Activated gamma-delta T cell treated with anti-CD3 and anti-CD28 coated beads, Interleukin-2, amount 50 U/mL, for 16 hours (primary cell): Measurements from ENCODE around the gene NRP2.

Experiments
- DNase-seq: peaks from one replicate; pipeline ENCODE4 v3.0.0-alpha.2; 2020; ENCODE audit warnings: low read depth

Gene NRP2

DNA sequence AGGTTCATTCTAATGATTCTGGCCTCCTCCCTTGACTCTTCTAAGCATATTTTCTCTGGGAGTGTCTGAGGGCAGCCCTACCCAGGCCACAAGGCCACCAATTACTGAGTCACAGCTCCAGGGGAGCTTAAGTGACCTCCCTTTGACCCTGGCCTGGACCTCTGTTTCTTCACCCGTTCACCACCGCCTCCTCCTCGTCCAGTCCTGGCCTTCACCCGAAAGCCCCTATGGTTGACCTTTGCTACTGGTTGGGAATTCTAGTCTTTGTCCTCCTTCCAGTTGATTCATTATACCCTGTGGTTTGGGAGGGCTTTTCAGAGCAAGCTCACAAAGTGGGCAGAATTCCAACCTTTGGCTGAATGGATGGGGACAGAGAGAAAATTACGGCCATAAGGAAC, 72.6 kb downstream of the NRP2 start:
- DNase-seq = no peak

DNA sequence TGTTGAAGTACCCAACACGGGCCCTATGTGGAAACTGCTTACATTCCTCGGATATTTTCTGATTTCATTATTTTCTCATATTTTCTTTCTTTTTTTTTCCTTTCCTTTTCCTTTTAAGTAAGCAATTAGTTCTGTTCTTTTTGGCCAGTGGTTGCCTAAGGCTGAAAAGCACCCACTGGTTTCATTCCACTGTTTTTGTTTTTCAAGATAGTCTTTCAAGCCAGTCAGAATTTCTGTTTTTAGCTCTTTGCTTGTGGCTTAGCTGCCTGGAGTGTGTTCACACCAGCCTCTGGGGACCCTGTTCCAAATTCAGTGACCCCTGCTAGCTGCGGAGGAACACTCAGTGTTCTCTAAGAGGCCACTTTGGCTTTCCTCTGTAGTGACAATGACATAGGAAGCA, 73.6 kb downstream of the NRP2 start:
- no peak for DNase-seq

DNA sequence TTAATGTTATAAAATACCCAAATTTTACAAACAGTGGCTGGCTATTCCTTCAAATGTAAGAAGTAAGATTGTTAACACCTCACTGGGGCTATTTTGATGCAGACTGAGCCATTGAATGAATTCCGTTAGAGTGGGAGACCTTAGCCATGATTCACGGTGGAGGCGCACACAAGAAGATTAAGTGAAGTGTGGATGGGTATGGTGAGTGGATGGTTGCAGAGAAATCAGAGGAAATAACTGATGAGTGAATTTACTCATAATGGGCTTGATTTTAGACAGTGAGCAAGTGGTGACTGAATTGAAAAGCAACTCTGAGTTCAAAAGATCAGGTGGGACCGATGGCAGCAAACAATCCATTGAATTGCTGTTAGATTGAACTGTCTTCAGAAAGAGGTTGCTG, 75.0 kb downstream of the NRP2 start:
- DNase-seq = no peak

DNA sequence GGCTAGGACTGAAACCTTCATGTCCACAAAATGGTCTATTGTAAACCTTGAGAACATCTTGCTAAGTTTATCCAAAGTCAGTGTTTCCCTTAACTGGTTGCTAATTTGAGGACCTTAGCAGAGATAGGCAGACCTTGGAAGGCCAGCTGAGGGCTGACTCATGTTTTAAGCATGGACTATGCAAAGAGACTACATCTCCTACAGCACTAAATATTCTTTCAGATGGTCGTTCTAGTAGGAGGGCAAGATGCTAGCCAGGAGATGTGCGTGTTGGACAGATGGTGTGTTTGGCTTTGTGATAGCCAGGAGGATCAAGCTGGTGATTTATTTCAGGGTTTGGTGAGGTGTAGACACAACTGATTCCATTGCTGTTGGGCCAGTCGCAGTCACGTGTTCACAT, 75.8 kb downstream of the NRP2 start:
- DNase-seq = no peak

DNA sequence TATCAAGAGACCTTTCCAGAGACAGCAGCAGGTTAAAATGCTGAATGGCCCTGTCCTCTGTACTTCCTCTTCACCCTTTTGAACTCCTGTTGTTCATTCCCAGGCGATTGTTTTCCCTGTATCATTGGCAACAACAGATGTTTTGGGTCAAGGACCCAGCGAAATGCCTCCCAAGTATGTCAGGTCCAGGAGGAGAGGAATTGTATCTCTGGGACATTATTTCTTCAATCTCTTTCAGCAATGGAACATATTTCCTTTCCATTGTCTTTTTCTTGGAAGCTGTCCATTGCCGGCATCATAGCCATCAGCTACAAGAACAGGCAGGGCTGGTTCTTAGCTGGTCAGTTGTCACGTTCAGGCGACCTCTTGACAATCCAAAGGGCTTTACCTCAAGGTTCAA, 76.2 kb downstream of the NRP2 start:
- DNase-seq = no peak

DNA sequence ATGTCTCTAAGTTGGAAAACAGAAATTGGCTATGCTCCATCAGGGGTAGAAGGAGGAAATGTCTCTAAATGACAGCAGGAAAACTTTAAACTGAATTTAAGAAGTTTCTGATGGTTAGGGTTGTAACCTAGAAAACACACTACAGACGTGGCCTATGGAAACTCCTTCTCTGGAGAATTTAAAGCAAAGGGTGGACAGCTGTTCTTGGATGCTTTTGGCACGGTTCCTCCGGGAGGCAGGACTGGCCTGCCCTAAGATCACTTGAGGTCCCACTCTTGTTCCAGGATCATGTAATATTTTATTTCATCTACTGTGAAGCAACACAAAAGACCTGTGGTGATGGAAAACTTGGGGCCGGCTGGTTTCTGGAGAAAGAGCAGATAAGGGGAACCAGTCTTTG, 77.0 kb downstream of the NRP2 start:
- DNase-seq = no peak

DNA sequence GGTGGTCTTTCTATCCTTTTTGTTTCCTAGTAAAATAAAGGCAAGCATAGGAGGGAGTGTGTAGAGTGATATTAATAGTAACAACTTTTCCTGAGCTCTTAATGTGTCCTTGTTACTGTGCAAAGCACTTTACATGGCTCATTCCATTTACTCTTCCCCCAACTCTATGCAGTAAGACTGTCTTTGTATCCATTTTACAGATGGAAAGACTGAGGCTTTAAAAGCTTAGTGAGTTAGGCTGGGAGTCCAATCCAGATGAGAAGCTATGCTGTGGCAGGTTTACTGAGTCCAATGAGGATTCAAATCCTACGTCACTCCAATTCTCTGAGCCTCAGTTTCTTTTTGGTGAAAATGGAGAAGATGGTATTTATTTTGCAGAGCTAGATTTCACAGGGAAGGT, 77.4 kb downstream of the NRP2 start:
- no peak for DNase-seq

DNA sequence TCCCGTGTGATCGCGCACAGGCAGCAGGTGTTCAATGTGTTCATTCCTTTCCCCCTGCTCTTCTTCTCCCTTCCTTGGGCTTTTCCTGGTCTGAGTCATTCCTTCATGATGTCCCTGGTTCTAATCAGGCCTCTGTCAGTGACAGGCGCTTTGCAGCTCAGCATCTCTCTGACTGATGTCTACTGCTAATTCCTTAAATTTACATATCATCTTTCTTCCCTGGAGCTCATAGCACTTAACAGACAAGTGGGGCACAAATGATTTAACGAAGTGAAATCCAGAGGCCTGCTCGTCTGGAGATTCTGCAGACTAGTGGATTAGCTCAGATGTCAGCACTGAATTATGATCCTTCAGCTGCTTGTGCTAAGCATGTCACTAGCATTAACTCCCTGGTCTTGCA, 77.9 kb downstream of the NRP2 start:
- DNase-seq = no peak

DNA sequence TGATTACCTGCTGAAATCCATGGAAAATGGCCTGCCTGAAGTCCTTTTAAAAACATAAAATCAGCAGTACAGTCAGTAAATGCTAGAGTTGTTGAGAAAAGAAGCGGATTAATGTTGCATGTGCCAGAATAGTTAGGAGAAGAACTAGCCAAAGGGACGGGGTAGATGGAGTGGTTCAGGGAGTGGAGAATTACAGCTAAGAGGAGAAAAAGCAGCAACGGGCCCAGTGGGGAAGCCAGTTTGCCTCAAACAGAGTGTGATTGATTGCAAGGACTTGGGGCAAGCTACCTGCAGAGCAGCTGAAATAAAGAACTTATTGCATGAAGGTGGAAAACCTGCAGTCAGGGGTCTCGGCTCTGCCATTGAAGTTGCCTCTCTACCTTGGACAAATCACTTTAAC, 79.1 kb downstream of the NRP2 start:
- no peak for DNase-seq

DNA sequence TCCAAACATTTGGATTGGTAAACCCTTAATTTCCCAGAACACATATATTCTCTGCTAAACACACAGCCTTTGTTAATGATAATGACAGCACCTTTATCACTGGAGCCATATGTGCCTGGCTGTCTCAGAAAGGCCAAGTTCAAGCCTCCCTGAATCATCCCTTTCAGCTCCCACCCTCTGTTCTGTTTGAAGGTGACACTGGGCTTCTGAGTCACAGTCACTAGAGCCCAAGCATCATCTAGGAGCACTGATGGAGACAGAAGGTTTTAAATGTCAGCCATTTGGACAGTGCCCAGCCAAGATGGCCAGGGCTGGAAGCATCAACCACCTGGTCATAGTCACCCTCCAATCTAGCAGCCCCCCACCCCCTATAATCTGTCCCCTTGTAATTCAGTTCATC, 80.6 kb downstream of the NRP2 start:
- DNase-seq = no peak

DNA sequence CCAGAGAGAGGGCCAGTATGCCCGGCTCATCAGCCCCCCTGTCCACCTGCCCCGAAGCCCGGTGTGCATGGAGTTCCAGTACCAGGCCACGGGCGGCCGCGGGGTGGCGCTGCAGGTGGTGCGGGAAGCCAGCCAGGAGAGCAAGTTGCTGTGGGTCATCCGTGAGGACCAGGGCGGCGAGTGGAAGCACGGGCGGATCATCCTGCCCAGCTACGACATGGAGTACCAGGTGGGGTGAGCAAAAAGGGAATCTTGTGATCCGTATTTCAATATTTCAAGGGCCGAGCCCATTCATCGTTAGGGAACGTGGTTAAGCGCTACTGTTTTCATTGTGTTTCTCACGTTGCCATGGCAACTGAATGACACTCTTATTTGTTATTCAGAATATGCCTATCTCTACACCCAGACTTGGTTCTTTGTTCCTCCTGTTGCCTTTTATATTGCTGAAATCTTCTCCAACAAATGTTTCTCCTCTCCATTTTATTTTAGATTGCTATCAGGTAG, 81.5 kb downstream of the NRP2 start:
- DNase-seq = no peak

DNA sequence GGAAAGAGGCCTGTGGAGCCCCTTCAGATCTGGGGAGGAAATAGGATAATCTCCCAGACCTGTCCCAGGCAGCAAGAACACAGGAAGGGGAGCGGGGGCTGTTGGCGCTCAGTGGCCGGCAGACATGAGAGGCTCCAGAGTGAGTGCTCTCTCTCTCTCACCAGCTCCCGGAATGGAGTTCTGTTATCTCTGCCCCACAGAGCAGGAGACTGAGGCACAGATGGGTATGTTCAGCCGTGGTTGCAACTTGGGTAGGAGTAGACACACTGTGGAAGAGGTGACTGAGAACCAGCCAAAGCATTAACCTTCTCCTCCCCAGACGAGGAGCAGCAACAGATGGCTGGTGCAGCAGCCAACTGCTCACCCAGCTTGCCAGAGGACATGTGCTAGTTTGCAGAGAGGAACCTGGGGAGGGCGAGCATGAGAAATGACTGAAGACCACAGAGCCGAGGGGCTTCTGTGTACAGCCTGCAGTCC, 82.0 kb downstream of the NRP2 start:
- DNase-seq = no peak

DNA sequence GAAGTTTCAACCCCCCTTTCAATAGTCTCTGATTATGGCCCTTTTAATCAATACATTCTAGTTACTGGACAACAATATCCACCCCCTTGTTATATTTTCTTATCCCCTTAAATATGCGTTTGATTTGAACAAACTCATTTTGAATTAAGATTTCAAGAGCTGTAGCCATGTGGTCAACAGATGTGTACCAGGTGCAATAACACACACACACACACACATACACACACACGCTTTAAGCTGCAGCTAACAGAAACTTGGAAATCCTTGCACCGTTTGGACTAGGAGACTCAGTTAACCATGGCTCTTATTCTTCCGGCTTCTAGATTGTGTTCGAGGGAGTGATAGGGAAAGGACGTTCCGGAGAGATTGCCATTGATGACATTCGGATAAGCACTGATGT, 82.8 kb downstream of the NRP2 start:
- DNase-seq = no peak

DNA sequence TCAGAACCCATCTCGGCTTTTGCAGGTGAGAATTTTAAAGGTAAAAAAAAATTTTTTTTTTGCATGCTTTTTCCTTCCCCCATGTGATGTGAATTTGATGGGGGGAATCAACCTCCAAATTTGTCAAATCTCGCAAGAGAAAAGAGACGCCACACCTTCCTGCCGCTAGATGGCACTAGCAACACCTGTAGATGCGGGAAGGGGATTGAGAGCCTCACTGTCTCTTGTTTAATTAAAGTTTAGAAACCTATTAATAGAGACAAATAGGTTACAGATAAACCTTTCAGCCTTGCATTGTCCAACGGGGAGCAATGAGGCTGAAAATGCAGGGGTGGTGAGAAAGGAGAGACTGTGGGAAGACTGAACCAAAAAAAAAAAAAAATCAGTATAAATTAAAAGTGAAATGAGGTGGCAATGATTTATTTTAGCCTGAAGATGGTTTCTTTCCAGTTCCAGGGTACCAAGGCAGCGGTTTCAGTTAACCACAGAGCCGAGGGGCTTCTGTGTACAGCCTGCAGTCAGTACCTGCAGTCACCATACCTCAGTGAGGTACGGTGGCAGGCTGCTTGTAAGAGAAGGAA, 84.6 kb downstream of the NRP2 start:
- peak; percentile 22 for DNase-seq

DNA sequence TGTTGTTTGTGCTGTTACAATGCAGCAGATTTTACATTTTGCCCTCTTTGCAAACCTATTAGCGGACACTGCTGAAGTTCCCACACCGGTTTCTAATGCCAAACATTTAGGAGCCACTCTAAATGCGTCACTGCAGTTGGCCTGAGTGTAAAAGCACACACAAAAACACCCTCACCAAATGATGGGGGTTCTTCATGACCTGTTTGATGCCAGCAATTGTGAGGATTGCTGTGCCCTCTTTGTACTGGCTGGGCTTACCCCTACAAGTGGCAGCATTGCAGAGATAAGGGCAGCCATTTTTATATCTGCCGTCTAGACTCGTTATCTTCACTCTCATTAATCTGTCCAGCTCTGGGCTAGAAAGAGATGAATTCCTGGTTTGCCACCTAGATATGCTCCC, 85.3 kb downstream of the NRP2 start:
- no peak for DNase-seq

DNA sequence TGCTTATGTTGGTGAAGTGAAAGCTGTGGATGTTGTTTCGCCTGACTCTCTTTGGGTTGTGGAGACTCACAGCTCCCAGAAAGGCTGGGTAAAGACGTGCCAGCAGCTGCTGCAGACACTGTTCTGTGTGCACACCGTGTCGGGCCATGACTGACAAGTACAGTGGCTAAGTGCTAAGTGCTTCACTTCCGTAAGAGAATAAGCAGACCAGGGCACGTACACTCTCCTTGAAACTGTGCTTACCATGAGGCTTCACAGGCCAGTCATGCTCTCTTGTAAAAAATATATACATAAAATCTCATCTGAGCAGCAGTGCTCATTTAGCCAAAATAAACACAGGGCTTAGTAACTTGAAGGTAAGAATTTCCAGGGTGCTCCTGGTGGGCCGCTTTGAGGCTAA, 86.0 kb downstream of the NRP2 start:
- no peak for DNase-seq

DNA sequence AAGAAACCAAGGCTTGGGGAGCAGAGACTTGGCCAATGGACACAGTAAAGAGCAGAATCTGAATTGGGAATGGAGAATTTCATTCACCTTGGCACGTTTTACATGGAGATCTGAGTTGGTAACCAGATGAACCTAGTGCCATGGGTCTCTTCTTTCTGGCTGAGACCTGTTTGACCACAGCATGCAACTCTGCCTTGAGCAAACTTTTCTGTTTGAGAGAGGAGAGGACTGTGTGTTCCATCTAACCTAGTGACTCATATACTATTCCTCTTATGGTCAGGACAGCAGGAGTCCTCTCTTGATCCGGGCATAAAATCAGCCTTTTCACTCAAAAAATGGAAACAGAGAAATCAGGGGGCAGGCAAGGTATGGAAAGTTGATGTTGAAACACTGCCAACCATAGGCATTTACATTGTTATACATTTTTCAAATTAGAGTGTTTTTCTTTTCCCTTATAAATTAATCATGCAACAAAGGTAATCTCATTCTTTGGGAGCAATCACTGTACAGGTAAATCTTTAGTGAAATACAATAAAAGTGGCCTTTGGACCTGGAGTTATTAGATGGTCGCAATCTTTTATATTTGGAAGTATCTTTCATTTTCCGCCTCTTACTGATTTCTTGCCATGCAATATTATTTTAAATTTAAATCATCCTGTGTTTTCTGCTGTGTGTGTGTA, 86.7 kb downstream of the NRP2 start:
- no peak for DNase-seq

DNA sequence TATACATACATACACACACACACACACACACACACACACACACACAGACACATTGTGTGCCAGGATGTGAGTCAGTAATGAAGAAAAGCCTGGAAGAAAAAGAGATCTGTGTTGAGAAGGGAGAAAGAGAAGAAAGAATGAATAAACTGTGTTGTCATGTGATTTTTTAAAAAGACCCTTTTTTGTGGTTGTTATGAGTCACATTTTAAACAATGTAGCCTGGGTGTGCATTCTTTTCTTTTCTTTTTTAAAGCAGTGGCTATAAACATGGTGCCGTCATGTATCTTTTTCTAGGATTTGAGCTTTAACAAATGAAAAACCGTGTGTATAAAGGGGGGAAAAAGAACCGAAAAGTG, 87.2 kb downstream of the NRP2 start:
- no peak for DNase-seq

DNA sequence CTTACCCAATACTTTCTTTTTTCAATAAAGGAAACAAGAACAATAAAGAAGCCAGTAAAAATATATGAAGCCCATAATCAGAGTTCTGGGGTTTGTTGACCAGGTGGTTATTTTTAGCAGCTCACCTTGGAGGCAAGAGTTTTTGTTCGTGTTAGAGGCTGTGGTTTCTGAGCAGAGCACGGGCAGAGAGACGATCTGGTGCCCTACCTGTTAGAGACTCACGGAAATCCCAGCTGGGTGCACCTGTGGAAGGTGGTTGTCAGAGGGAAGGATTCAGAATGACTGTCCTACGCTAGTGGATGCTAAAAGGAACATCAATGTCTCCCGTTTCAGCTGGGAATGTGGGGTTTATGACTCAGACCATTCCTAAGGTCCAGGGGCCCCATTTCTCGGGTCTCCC, 87.6 kb downstream of the NRP2 start:
- no peak for DNase-seq

DNA sequence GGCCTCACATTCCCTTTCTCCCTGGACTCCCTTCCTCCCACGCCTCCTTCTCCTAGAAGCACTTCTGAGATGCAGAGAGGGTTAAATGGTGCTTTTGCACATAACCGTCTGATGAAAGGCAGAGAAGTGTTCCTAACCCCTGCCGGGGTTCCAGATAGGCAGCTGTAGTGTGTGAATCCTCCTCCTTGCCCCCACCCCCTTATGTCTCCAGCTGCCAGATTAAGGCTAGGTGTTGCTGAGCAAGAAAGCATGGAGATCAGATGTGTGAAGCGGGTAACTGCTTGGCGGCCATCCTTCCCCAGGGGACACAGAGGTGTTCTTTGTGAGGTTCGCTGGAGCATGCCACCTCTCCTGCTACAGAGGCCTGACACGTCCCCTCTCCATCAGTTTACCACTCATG, 88.3 kb downstream of the NRP2 start:
- no peak for DNase-seq

DNA sequence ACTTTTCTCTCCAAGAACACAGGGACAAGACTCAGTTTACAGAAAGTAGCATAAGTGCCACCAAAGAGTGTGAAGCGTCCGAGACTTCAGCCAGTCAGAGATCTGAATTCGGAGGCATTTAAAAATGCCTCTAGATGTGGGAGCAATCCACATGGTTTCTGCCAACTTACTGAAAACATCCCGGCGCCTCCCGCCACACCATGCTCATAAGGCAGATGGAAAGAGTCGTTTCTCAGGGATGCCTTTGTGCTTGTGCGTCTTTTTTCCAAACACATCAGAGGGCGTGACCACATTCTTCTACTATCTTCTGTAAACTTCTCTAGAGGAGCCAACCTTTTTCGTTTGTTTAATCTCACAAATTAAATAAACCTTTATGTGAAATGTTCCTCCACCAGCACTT, 88.7 kb downstream of the NRP2 start:
- no peak for DNase-seq

DNA sequence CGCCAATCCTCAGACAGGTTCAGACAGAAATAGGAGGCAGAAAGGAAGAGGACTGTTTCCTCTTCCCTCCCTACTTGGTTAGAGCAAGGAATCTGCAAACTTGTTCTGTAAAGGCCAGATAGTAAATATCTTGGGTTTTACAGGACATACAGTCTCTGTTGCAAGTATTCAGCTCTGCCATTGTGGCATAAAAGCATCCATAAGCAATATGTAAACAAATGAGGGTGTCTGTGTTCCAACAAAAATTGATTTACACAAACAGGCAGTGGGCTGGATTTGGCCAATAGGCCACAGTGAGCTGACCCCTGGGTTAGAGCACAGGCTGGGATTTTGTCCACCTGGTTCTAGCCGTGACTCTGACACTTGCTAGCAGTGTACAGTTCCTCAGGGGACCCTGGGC, 89.4 kb downstream of the NRP2 start:
- no peak for DNase-seq

DNA sequence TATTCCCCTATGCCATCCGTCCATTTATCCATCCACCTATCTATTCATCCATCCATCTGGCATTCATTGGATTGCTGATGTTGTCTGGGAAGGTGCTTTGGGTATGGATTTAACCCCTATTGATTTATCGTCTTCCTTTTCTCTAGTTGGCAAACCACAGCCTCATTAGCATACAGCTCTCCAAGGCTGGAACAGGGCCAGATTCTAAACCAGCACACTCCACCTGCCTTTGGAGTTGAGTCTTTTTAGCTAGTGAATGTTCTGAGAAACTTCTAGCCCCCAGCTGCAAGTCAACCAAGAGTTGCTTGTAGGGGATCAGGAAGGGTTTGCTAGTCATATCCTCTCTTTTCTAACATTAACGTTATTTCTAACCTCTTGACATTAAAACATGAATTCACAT, 90.7 kb downstream of the NRP2 start:
- DNase-seq = no peak

DNA sequence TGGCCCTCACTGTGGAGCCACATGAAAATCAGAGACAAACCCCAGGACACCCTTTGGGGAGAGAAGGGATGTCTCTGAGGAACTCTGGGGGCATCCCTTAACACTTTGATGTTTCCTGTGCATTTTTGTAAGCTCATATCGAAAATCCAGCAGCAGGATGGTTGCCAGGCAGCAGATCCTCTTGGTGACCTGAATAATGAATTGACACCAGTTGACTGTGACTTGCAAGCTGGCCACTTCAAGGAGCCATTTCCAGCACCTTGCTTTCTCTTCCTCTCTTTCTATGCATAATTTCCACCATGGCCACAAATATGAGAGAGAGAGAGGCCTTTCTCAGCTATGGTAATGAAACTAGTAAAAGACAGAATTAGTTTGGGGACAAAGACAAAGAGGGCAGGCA, 91.7 kb downstream of the NRP2 start:
- no peak for DNase-seq
